ENCODE results near the gene IGF1R.

IGF1R gene

GRCh38 chr15:98751767-98752166 lies 103.4 kb downstream of the IGF1R start:
- Histone ChIP-seq H3K9me3 (no peaks in the 10 kb centered on the region), H3K36me3 (no peaks in the 10 kb centered on the region), H3K27me3 (no peaks in the 10 kb centered on the region), H3K4me1 (peaks cover 16% of the 10 kb centered on the region), H3K4me3 (ENCODE audit: low read depth, low read length) (no peak overlapping the region)
- no peak for DNase-seq
- TF ChIP-seq CTCF (IDR thresholded peaks at IDR 0.05; ENCODE audit: low read depth, low read length) = no peak

GRCh38 chr15:98753726-98754656 lies 105.7 kb downstream of the IGF1R start:
- Histone ChIP-seq H3K4me1 (peaks cover 16% of the 10 kb centered on the region), H3K27me3 (no peaks in the 10 kb centered on the region), H3K36me3 (no peaks in the 10 kb centered on the region; the same call in 1 of the 2 replicates), H3K9me3 (no peaks in the 10 kb centered on the region), H3K4me3 (ENCODE audit: low read depth, low read length) (peak overlapping the region; percentile 34)
- DNase-seq = no peak
- TF ChIP-seq CTCF (IDR thresholded peaks at IDR 0.05; ENCODE audit: low read depth, low read length) = no peak

- DNase-seq = no peak
- no peak overlapping the region for H3K4me3 ChIP-seq (ENCODE audit: low read depth, low read length)
- TF ChIP-seq CTCF (IDR thresholded peaks at IDR 0.05; ENCODE audit: low read depth, low read length) = no peak
- peaks cover 12% of the 10 kb centered on the region for H3K4me1 ChIP-seq
- H3K27me3 ChIP-seq = no peaks in the 10 kb centered on the region
- no peaks in the 10 kb centered on the region; the same call in 1 of the 2 replicates for H3K36me3 ChIP-seq
- H3K9me3 ChIP-seq = no peaks in the 10 kb centered on the region
Measured at GRCh38 chr15:98754657-98755022, 106.3 kb downstream of the IGF1R start.

GRCh38 chr15:98755138-98755537 lies 106.8 kb downstream of the IGF1R start:
- no peak for TF ChIP-seq CTCF (IDR thresholded peaks at IDR 0.05; ENCODE audit: low read depth, low read length)
- H3K9me3 ChIP-seq = no peaks in the 10 kb centered on the region
- no peak for DNase-seq
- no peaks in the 10 kb centered on the region for H3K27me3 ChIP-seq
- H3K4me1 ChIP-seq = peaks cover 12% of the 10 kb centered on the region
- H3K4me3 ChIP-seq (ENCODE audit: low read depth, low read length) = no peak overlapping the region
- no peaks in the 10 kb centered on the region; the same call in 1 of the 2 replicates for H3K36me3 ChIP-seq

GRCh38 chr15:98755781-98756180 lies 107.4 kb downstream of the IGF1R start:
- H3K27me3 ChIP-seq = no peaks in the 10 kb centered on the region
- H3K36me3 ChIP-seq = no peaks in the 10 kb centered on the region; the same call in 1 of the 2 replicates
- H3K9me3 ChIP-seq = no peaks in the 10 kb centered on the region
- no peak overlapping the region for H3K4me3 ChIP-seq (ENCODE audit: low read depth, low read length)
- no peak for TF ChIP-seq CTCF (IDR thresholded peaks at IDR 0.05; ENCODE audit: low read depth, low read length)
- DNase-seq = no peak
- peaks cover 12% of the 10 kb centered on the region for H3K4me1 ChIP-seq

GRCh38 chr15:98758224-98758623 lies 109.9 kb downstream of the IGF1R start:
- Histone ChIP-seq H3K4me3 (ENCODE audit: low read depth, low read length) (no peak overlapping the region), H3K9me3 (no peaks in the 10 kb centered on the region; the same call in 1 of the 2 replicates), H3K4me1 (peaks cover 12% of the 10 kb centered on the region), H3K36me3 (no peaks in the 10 kb centered on the region; the same call in 1 of the 2 replicates), H3K27me3 (no peaks in the 10 kb centered on the region)
- no peak for TF ChIP-seq CTCF (IDR thresholded peaks at IDR 0.05; ENCODE audit: low read depth, low read length)
- DNase-seq = peak; percentile 56

Data from BE2C (cell line).